HG02973 (cell line): Measurements from ENCODE around the gene OR1G1.
"Not testable (repeated sequence)": the region's sequence is repeated elsewhere in the genome, so short reads cannot be mapped to it uniquely, and the experiment has no call there.

Experiments used
- ATAC-seq: cut with Tn5 transposase; IDR thresholded peaks from one replicate; pipeline ENCODE4 v1.9.1; 2021; ENCODE audit warnings: moderate library complexity; ENCODE audit not compliant: unreplicated experiment

Gene OR1G1

GRCh38 chr17:3127451-3127850, at the start of gene OR1G1:
Gene OR1G1, minus strand, starts transcription at chr17:3127551. Its CDS starts 0 bp downstream, at chr17:3127551.
- ATAC-seq, result no peak

DNA sequence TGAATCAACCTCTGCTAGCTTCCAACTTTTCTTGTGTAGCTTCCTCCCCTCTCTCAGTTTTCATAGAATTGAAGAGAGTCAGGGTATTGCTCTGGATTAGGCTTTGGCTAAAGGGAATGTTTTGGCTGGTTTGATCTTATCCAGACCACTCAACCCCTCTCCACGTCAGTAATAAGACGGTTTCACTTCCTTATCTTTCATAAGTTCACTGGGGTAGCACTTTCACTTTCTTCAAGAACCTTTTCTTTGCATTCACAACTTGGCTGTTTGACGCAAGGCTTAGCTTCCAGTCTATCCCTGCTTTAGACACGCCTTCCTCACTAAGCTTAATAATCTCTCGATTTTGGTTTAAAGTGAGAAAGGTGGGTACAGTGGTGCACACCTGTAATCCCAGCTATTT, 40.2 kb upstream of the OR1G1 start:
- no peak for ATAC-seq

DNA sequence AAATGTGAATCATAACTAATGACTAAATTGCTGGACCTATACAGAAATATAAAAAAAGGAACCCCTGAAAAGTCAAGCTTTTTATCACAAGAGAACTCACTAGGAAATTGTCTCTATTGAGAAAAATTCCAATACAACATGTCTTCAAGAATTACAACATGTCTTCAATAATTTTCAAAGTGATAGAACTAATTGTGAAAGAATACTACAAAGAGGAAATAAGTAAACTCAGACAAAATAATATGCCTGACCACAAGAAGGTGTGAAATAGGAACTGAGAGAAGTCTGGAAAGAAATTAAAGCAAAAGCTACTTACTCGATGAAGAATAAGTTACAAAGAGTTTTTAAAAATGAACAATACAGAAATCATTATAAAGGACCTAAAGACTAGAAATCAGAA, 29.9 kb upstream of the OR1G1 start:
- no peak for ATAC-seq

DNA sequence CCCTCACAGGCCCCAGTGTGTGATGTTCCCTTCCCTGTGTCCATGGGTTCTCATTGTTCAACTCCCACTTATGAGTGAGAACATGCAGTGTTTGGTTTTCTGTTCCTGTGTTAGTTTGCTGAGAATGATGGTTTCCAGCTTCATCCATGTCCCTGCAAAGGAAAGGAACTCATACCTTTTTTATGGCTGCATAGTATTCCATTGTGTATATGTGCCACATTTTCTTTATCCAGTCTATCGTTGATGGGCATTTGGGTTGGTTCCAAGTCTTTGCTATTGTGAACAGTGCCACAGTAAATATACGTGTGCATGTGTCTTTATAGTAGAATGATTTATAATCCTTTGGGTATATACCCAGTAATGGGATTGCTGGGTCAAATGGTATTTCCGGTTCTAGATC, 10.1 kb upstream of the OR1G1 start:
- not testable (repeated sequence) for ATAC-seq

- ATAC-seq, result no peak
Measured at GRCh38 chr17:3104322-3104721, 23.0 kb downstream of the OR1G1 start, which contains the start of gene OR1D2. Gene OR1D2, minus strand, starts transcription at chr17:3104422. Its CDS starts 11,426 bp downstream, at chr17:3092996.
